H7 (cell line): ENCODE data around the gene SWAP70. TPM values are rescaled to one million over a fixed set of nuclear protein-coding genes. Genes with fewer than 3 reads are reported as not detected.

Experiments
- DNase-seq: peaks from one replicate; pipeline ENCODE4 v3.0.0; 2012
- H3K27me3 ChIP-seq: 2 replicates; pipeline ENCODE4 v1.6.0; 2011; ENCODE audit warnings: mild to moderate bottlenecking, low read length; ENCODE audit not compliant: control insufficient read depth, insufficient read depth
- H3K36me3 ChIP-seq: replicated peaks from 2 replicates; pipeline ENCODE4 v1.5.1; 2011; ENCODE audit warnings: low read length; ENCODE audit not compliant: control insufficient read depth, insufficient read depth
- H3K4me3 ChIP-seq: 2 replicates; pipeline ENCODE4 v1.5.1; 2011; ENCODE audit warnings: low read depth, mild to moderate bottlenecking, control low read depth, low read length, moderate library complexity; ENCODE audit not compliant: insufficient read depth
- total RNA-seq: library from RNA; depleted of rRNA; stranded (reverse); fragments of >200 nt; shearing (Covaris generic); gene quantifications from 2 replicates; pipeline ENCODE4 v1.2.3, GENCODE V29; 2014

SWAP70 gene
- total RNA-seq, 1 experiment from 2014 or later, result 18.5 TPM

DNA sequence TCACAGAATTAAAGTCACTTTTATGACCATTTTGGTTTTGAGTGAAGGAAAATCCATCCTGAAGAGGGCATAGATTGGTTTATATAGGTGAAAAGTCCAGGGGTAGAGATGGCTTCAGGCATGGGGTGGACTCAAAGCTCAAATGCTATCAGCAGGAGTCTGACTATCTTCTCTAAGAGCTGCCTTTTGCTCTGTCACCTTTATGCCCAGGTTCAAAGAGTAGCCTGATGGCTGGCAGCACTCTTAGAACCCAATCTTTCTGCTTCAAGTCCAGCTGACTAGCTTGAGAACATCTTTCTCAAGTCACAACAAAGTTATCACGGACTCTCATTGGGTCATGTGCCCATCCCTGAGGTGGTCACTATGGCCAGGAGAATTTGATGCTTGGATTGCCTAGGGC is 27.2 kb upstream of the SWAP70 start:
- Histone ChIP-seq H3K27me3 (no peaks in the 10 kb centered on the region), H3K36me3 (no peaks in the 10 kb centered on the region), H3K4me3 (no peak overlapping the region)
- DNase-seq, result no peak

DNA sequence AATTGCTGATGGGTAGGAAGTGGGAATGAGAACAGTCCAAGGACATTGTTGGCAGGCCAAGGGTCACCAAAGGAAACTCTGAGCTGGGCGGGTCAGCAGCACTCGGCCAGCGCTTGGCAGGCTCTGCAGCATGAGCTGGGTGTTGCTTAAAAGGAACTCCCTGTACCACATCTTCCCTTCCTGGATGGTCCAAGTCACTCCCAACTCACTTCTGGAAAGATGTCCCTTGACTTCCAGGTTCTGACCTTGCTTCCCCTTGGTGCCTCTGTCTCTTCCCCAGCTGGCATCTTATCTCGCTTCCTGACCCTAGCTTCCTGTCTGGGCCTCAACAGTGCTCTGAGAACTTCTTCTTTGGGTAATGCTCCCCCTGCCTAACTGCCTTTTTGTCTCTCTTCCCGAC is 24.8 kb upstream of the SWAP70 start:
- no peak for DNase-seq
- H3K27me3 ChIP-seq, result no peaks in the 10 kb centered on the region
- no peak overlapping the region for H3K4me3 ChIP-seq
- no peaks in the 10 kb centered on the region for H3K36me3 ChIP-seq

DNA sequence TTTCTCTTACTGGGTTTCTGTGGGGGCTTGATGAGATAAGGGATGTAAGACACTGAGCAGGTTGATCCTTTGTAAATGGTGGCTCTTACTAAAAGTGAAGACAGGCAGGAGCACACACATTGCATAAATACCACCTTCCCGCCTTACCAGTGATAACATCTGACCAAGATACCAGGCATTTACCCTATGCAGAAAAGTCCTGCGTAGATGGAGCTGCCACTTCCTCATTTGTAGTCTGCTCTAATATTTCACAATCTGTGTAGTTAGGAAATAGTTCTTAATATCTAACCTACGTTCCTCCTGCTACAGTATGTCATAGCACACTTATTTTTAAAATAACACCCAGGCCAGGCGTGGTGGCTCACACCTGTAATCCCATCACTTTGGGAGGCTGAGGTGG is 23.9 kb upstream of the SWAP70 start:
- Histone ChIP-seq H3K27me3 (no peaks in the 10 kb centered on the region), H3K36me3 (no peaks in the 10 kb centered on the region), H3K4me3 (no peak overlapping the region)
- no peak for DNase-seq

DNA sequence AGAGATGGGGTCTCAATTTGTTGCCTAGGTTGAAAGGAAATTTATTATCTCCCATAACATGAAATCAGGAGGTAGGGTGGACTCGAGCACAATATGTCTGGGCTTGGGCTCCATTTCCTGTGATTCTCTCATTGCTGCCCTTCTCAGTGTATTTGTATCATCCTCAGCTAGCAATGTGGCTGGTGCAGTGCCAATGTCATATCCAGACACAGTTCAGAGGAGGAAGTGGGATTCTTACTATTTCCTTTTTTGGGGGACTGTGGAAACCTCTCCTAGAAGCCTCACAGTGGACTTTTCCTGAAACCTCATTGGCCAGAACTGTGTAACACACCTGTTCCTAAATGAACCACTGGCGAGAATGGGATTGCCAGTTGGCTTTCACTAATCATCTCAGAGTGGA is 21.0 kb upstream of the SWAP70 start:
- H3K27me3 ChIP-seq, result no peaks in the 10 kb centered on the region
- H3K4me3 ChIP-seq, result no peak overlapping the region
- DNase-seq, result no peak
- H3K36me3 ChIP-seq, result no peaks in the 10 kb centered on the region

DNA sequence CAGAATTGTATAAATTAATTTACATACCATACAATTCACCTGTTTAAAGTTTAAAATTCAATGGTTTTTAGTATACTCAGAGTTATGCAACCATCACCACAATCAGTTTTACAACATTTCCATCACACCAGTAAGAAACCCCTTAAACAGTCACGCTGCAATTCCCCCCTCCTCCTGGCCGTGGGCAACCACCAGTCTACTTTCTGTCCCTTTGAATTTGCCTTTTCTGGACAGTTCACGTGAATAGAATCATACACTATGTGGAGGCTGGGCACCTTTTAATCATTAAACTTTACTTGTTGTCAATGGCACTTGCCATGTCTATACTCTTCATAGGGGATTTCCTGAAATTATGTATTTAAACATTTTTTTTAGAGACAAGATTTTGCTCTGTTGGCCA is 20.1 kb upstream of the SWAP70 start:
- DNase-seq, result no peak
- Histone ChIP-seq H3K36me3 (no peaks in the 10 kb centered on the region), H3K4me3 (no peak overlapping the region), H3K27me3 (no peaks in the 10 kb centered on the region)

DNA sequence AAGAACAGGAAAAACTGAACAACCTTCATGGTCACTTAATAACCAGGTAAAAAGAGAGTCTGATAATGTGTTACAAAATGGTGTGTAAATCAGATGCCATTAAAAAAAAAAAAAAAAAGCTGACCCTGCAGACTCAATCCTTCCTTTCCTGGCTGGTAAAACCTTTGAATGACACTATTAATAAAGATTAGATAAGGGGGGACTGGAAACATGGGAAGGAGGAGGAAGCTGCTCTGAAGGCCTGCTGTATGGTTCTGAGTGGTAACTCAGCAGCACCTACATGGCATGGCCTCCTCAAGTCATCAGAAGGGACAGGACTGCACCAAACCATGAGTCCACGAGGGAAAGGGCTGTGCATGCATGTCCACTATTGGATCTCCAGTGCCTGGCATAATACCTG is 18.0 kb upstream of the SWAP70 start:
- H3K36me3 ChIP-seq, result no peaks in the 10 kb centered on the region
- DNase-seq, result no peak

DNA sequence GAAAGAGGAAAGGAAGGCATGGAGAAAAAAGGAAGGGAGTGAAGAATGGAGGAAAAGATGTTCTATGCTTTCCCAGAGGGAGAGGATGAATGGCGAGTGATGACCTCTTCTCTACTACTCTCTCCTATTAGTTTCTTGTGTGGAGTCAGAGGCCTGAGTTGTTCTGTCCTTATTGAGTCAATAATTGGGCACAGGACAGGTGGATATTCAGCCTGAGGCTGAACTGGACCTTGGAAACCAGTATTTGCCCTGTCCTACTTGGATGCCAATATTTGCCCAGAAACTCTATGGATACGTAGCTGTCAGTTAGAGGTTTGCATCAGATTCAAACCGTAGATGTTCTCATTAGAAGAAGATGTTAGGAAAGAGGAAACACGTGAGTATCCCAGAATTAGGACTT is 17.6 kb upstream of the SWAP70 start:
- Histone ChIP-seq H3K36me3 (no peaks in the 10 kb centered on the region), H3K4me3 (no peak overlapping the region), H3K27me3 (no peaks in the 10 kb centered on the region)
- DNase-seq, result no peak

More for the DNA sequence above, 18.0 kb upstream of the SWAP70 start:
- Histone ChIP-seq H3K4me3 (no peak overlapping the region), H3K27me3 (no peaks in the 10 kb centered on the region)

DNA sequence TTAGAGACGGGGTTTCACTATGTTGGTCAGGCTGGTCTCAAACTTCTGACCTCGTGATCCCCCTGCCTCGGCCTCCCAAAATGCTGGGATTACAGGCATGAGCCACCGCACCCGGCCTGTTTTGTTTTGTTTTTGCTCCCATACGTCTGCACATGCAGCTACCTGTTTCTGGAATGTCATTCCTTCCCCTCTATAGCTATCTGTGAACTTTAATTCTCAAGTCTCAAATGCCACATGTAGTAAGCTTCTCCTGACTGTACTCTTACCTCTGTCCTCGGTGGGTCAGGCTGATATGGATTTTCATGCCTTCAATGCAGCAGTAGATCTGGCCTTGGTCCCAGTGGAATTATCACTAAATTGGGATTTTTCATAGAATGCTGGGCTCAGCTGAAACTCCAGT is 12.4 kb upstream of the SWAP70 start:
- Histone ChIP-seq H3K27me3 (no peaks in the 10 kb centered on the region), H3K36me3 (no peaks in the 10 kb centered on the region), H3K4me3 (no peak overlapping the region)
- no peak for DNase-seq

DNA sequence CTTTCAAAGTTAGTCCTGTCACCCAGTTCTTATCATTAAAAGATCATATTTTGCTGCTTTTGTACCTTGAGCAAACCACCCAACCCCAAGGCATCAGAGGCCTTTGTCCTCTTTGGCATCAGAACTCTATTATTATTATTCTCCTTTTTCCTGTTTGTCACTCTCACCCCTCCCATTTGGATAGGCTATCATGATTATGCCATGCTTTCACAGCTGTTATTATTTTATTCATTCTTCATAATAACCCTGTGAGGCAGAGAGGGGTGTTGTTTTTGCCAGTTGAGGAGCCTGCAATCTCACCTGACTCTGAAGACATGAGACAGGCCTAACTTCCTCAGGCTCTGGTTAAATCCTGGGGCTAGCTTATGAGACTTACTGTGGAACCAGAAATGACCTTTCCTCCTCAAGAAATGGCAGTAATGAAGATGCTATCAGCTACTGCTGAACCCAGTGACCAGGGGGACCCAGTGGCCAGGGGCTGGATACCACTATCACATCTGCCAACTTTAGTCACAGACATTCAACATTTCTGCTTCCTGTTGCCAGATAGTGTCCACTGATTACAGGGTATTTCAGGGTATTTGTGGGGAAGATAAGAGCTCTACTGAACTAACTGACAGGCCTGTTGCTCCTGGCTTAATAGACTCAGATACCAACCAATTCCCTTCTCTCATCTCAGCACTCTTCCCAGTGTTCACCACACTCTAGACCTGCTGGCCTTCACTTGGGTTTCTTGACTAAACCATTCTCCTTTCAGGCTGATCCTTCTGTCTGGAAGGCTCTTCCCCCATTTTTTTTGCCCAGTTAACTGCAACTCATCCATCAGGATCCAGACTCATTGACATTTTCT is 11.8 kb upstream of the SWAP70 start:
- H3K36me3 ChIP-seq, result no peaks in the 10 kb centered on the region
- H3K27me3 ChIP-seq, result no peaks in the 10 kb centered on the region
- H3K4me3 ChIP-seq, result no peak overlapping the region
- no peak for DNase-seq

DNA sequence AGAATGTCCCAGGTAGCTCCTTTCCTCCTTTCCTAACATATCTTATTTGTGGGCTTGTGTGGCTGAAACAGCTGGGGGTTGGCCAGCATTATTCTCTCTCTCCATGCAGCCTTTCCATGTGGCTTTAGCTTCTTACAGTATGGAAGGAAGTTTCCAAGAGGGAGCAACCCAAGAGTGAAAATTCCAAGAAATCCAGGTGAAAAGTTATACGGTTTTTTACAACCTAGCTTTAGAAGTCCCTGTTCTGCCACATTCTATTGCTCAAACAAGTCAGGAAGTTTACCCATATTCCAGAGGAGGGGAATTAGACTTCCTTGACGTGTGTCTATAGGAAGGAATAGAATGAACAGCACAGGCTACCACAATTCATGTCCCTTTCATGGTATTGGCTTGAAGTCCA is 10.0 kb upstream of the SWAP70 start:
- DNase-seq, result no peak
- no peak overlapping the region for H3K4me3 ChIP-seq

DNA sequence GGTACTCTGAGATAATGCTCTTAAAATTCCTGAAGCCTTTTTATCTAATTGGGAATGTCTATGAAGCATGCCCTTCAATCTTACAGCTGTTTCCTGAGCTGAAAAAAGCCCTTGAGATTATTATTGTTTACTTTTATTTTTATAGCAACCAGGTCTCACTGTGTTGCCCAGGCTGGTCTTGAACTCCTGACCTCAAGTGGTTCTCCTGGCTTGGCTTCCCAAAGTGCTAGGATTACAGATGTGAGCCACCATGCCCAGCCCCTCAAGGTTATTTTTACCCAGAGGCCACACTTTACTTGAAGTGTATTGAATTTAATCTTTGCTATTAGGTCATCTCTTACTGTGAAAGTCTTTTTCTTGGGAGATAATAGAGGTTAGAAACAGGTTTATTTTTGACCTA is 7.0 kb upstream of the SWAP70 start:
- Histone ChIP-seq H3K27me3 (no peaks in the 10 kb centered on the region), H3K36me3 (no peaks in the 10 kb centered on the region), H3K4me3 (no peak overlapping the region)
- no peak for DNase-seq

More for the DNA sequence above, 10.0 kb upstream of the SWAP70 start:
- H3K36me3 ChIP-seq, result no peaks in the 10 kb centered on the region
- no peaks in the 10 kb centered on the region for H3K27me3 ChIP-seq

DNA sequence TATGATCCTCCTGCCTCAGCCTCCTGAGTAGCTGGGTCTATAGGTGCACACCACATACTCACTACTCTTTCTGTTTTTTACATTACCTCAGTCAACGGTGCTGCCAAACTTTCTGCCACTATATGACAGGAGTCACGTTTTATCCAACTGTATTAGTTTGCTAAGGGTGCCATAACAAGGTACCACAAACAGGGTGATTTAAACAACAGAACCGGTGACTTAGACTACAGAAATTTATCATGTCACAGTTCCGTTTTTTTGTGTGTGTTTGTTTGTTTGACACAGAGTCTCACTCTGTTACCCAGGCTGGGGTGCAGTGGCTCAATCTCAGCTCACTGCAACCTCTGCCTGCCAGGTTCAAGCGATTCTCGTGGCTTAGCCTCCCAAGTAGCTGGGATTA is 6.3 kb upstream of the SWAP70 start:
- no peak for DNase-seq
- no peak overlapping the region for H3K4me3 ChIP-seq
- H3K27me3 ChIP-seq, result no peaks in the 10 kb centered on the region
- no peaks in the 10 kb centered on the region for H3K36me3 ChIP-seq

DNA sequence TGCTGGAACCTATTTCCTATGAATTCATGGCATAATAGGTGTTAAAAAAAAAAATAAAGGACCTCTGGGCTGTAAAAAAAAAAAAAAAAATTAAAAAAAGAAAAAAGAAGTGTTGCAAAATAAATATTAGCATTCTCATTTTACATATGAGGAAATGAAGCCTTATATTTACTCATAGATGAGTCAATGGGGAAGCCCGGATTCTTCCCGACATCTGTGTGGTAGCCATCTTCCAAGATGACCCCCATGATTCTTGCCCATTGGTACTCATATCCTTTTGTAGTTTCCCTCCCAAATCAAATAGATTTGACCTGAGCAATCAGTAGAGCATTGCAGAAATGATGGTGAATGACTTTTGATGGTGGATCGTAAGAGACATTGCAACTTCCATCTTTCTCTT is 3.0 kb upstream of the SWAP70 start:
- no peaks in the 10 kb centered on the region for H3K36me3 ChIP-seq
- H3K27me3 ChIP-seq, result no peaks in the 10 kb centered on the region
- no peak for DNase-seq
- no peak overlapping the region for H3K4me3 ChIP-seq

DNA sequence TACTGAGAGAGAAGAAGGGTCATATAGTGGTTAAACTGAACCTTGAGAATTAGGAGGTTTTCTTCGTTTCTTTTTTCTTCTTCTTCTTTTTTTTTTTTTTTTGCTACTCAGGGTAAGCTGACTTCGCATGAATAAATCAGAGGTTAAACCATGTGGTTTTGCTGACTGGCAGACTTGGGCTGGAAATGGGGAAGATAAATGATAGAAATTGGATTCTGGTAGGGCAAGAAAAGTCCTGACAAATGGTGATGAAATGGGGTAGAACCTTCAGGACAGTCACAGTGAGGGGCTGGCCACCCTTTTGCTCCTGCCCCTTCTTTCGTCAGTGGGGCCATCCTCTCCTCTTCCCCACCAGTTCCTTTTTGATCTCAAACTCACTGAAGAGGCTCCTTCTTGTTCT is 1.6 kb upstream of the SWAP70 start:
- Histone ChIP-seq H3K4me3 (no peak overlapping the region), H3K36me3 (no peaks in the 10 kb centered on the region), H3K27me3 (no peaks in the 10 kb centered on the region)
- no peak for DNase-seq

DNA sequence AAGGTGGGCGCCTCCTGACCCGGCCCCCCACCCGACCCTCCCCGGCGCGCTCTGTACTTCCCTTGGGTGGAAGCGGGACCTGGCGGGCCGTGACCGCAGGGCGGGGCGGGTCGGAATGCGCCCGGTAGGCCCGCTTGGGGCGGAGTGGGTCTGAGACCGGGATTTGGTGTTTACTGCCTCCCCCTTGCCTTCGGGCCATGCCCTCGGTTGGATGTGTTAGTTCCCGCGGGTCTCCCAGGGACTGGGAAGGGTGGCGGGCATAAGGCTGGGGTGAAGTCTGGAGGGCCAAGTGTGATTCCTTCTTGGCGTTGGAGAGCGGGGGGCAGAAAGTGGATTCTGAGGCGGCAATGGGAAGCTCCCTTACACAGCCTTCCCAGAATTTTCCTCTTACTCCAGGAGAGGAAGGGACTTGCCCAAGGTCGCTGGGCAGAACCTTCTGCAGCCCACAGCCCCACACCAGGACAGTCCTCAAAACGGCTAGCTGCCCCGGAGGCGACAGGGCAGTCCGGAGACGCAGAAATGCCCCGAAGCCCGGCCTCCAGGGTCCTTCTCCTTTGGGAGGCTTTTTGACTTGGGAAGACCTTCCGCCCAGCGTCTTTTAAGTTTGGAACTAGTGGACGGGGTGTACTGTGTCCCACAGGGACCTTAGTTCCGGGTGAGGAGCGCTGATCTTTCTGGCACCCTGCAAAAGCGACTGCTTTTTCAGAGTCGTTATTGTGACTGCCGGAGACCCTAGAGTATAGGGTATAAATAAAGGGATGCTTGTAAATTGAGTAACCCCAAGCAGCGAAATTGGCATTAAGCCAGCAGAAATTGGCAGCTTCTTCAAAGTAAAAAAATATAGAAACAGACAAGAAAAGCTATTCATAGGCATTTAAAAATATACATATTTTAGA is 647 bp downstream of the SWAP70 start:
- peak; percentile 38 for DNase-seq
- no peaks in the 10 kb centered on the region for H3K36me3 ChIP-seq

More for the DNA sequence above, 647 bp downstream of the SWAP70 start:
- no peaks in the 10 kb centered on the region for H3K27me3 ChIP-seq
- H3K4me3 ChIP-seq, result peak overlapping the region; percentile 86
